Muscle of leg (tissue), 11 donors: ENCODE results near the gene RHOBTB3. TPM values are rescaled to one million over a fixed set of nuclear protein-coding genes. Genes with fewer than 3 reads are reported as not detected.
"Not testable (repeated sequence)": the region's sequence is repeated elsewhere in the genome, so short reads cannot be mapped to it uniquely, and the experiment has no call there.

Source experiments
- DNase-seq: peaks from one replicate; pipeline ENCODE4 v3.0.0; 2013
- H3K27ac ChIP-seq: one replicate; pipeline ENCODE4 v1.5.1; 2013; ENCODE audit warnings: mild to moderate bottlenecking, low read length, control low read depth
- H3K27me3 ChIP-seq: one replicate; pipeline ENCODE4 v1.6.1; 2013; ENCODE audit warnings: low read length; ENCODE audit not compliant: control insufficient read depth, insufficient read depth
- H3K36me3 ChIP-seq: one replicate; pipeline ENCODE4 v1.6.1; 2013; ENCODE audit warnings: low read length; ENCODE audit not compliant: control insufficient read depth, insufficient read depth
- H3K4me1 ChIP-seq: one replicate; pipeline ENCODE4 v1.6.1; 2013; ENCODE audit warnings: low read length; ENCODE audit not compliant: control insufficient read depth, insufficient read depth
- H3K4me3 ChIP-seq: one replicate; pipeline ENCODE4 v1.5.1; 2013; ENCODE audit warnings: low read length, control low read depth
- H3K9me3 ChIP-seq: replicated peaks from 2 replicates; pipeline ENCODE4 v1.6.1; 2013; ENCODE audit warnings: low read depth, low read length; ENCODE audit not compliant: control insufficient read depth
- WGBS: methylation state at CpG from one replicate; pipeline ENCODE4 v1.1.5; 2013; ENCODE audit warnings: missing lambda C conversion rate; ENCODE audit not compliant: insufficient coverage; 5-methylcytosine and 5-hydroxymethylcytosine counted together
- polyA plus RNA-seq, 8 donors: library from polyadenylated mRNA; unstranded; fragments of 120-200 nt; gene quantifications; one replicate each; pipeline versions ENCODE4 v1.2.1 to v1.2.3, GENCODE V29; 2013; ENCODE audit warnings: inconsistent platforms in 1 of 8, low replicate concordance in 1 of 8; ENCODE audit not compliant: insufficient read length in 8 of 8, insufficient read depth in 1 of 8
- total RNA-seq: library from RNA; stranded (reverse); fragments of 120-200 nt; gene quantifications from one replicate; pipeline ENCODE4 v1.2.4, GENCODE V29; 2013

Gene RHOBTB3
- total and polyA plus RNA-seq, 9 donors, result 63.6 to 153 (median 91.2) TPM

- H3K4me3 ChIP-seq, result no peak overlapping the region
- no peak for DNase-seq
- no peaks in the 10 kb centered on the region for H3K9me3 ChIP-seq
- H3K4me1 ChIP-seq, result peaks cover 10% of the 10 kb centered on the region
- 65% methylated on average over 14 of the region's 27 CpGs for WGBS
- no peak overlapping the region for H3K27ac ChIP-seq
- H3K27me3 ChIP-seq, result no peaks in the 10 kb centered on the region
- no peaks in the 10 kb centered on the region for H3K36me3 ChIP-seq
These were observed 19.4 kb upstream of the RHOBTB3 start for GRCh38 chr5:95711501-95712346.

- Histone ChIP-seq H3K9me3 (no peaks in the 10 kb centered on the region), H3K4me1 (peaks cover 10% of the 10 kb centered on the region), H3K36me3 (no peaks in the 10 kb centered on the region), H3K4me3 (no peak overlapping the region), H3K27me3 (no peaks in the 10 kb centered on the region), H3K27ac (no peak overlapping the region)
- 100% methylated on average over 1 of the region's 2 CpGs for WGBS
- DNase-seq, result no peak
These were observed 18.7 kb upstream of the RHOBTB3 start for GRCh38 chr5:95712347-95712958.

GRCh38 chr5:95713246-95713645 lies 17.9 kb upstream of the RHOBTB3 start:
- not testable (repeated sequence) for DNase-seq, H3K27ac ChIP-seq, H3K36me3 ChIP-seq, H3K4me3 ChIP-seq, H3K27me3 ChIP-seq, H3K9me3 ChIP-seq
- peaks cover 10% of the 10 kb centered on the region for H3K4me1 ChIP-seq
- WGBS, result 100% methylated on average over 1 of the region's 5 CpGs

DNA sequence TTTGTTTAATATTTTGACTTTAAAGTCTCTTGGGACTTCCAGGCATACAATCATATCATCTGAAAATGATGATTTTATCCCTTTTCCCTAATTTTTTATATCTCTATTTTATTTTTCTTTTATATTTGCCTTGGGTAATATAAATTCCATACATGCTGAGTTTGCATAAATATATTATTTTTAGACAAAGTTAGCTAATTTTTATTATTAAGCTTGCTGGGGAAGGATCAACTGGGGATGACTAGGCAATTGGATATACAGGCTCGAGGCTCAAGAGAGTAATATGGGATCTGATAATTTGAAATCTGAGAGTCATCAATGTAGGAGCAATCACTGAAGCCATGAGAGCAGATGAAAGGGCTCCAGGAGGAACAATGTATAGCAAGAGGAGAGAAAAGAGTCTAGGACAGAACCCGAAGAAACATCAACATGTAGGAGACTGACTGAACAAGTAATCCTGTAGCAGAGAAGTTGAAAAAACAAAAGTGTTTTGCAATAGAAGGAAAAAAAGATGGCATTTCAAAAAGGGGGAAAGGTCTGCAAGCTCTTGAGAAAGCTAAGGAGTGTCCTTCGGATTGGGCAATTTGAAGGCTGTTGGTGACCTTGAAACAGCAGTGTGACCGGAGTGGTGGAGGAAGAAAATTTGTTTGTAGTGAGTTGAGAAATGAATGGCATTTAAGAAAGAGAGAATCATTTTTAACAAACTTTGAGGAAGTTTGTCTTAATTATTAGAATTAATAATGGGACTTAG lies 17.0 kb upstream of the RHOBTB3 start:
- no peak for DNase-seq
- no peaks in the 10 kb centered on the region for H3K27me3 ChIP-seq
- H3K4me3 ChIP-seq, result no peak overlapping the region
- no peaks in the 10 kb centered on the region for H3K9me3 ChIP-seq
- H3K27ac ChIP-seq, result no peak overlapping the region
- peaks cover 10% of the 10 kb centered on the region for H3K4me1 ChIP-seq
- H3K36me3 ChIP-seq, result peaks cover 2% of the 10 kb centered on the region
- WGBS, result 90% methylated on average over 4 of the region's 4 CpGs

GRCh38 chr5:95715799-95716461 lies 15.2 kb upstream of the RHOBTB3 start:
- 93% methylated on average over 4 of the region's 5 CpGs for WGBS
- DNase-seq, result no peak
- Histone ChIP-seq H3K4me1 (peaks cover 3% of the 10 kb centered on the region), H3K36me3 (peaks cover 2% of the 10 kb centered on the region), H3K27ac (no peak overlapping the region), H3K27me3 (no peaks in the 10 kb centered on the region), H3K9me3 (no peaks in the 10 kb centered on the region), H3K4me3 (no peak overlapping the region)

- 100% methylated on average over 1 of the region's 2 CpGs for WGBS
- no peaks in the 10 kb centered on the region for H3K27me3 ChIP-seq
- H3K27ac ChIP-seq, result no peak overlapping the region
- H3K36me3 ChIP-seq, result peaks cover 2% of the 10 kb centered on the region
- H3K4me3 ChIP-seq, result no peak overlapping the region
- DNase-seq, result no peak
- H3K9me3 ChIP-seq, result no peaks in the 10 kb centered on the region
- H3K4me1 ChIP-seq, result peaks cover 4% of the 10 kb centered on the region
These were observed 13.7 kb upstream of the RHOBTB3 start for GRCh38 chr5:95717439-95717838.

DNA sequence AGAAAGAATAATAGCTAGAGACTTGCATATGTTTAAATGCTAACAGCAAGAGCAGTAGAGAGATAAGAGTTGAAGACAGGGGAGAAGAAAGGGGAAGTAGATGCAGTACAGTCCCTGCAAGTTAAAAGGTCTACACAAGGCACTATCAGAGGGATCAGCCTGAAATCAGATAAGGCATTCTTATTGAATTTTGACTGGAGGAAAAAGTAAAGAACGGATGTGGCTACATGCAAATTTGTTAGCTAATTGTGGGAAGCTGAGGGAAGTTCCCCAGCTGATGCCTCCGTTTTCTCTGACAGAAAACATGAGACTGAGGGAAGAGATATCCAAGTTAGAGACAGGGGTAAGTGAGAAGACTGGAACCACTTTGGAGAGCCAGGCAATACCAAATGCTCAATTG lies 12.9 kb upstream of the RHOBTB3 start:
- no peak overlapping the region for H3K4me3 ChIP-seq
- H3K4me1 ChIP-seq, result peaks cover 4% of the 10 kb centered on the region
- H3K9me3 ChIP-seq, result no peaks in the 10 kb centered on the region
- peaks cover 2% of the 10 kb centered on the region for H3K36me3 ChIP-seq
- H3K27me3 ChIP-seq, result no peaks in the 10 kb centered on the region
- H3K27ac ChIP-seq, result no peak overlapping the region
- WGBS, result 77% methylated on average over 2 of the region's 2 CpGs
- DNase-seq, result no peak

GRCh38 chr5:95718738-95719137 lies 12.4 kb upstream of the RHOBTB3 start:
- H3K4me3 ChIP-seq, result no peak overlapping the region
- no peaks in the 10 kb centered on the region for H3K27me3 ChIP-seq
- no peak overlapping the region for H3K27ac ChIP-seq
- peaks cover 6% of the 10 kb centered on the region for H3K4me1 ChIP-seq
- DNase-seq, result no peak
- H3K36me3 ChIP-seq, result peaks cover 2% of the 10 kb centered on the region
- no peaks in the 10 kb centered on the region for H3K9me3 ChIP-seq
- 89% methylated on average over 2 of the region's 2 CpGs for WGBS

GRCh38 chr5:95720094-95720786 lies 10.9 kb upstream of the RHOBTB3 start:
- peak; percentile 52 for DNase-seq
- H3K4me1 ChIP-seq, result peaks cover 6% of the 10 kb centered on the region
- no peak overlapping the region for H3K4me3 ChIP-seq
- no peaks in the 10 kb centered on the region for H3K9me3 ChIP-seq
- no peak overlapping the region for H3K27ac ChIP-seq
- WGBS, result no CpG with 5 or more reads among the region's 3 CpGs
- H3K36me3 ChIP-seq, result peaks cover 2% of the 10 kb centered on the region
- no peaks in the 10 kb centered on the region for H3K27me3 ChIP-seq
